ENCODE results near the gene TEDC1.

TEDC1 gene

DNA sequence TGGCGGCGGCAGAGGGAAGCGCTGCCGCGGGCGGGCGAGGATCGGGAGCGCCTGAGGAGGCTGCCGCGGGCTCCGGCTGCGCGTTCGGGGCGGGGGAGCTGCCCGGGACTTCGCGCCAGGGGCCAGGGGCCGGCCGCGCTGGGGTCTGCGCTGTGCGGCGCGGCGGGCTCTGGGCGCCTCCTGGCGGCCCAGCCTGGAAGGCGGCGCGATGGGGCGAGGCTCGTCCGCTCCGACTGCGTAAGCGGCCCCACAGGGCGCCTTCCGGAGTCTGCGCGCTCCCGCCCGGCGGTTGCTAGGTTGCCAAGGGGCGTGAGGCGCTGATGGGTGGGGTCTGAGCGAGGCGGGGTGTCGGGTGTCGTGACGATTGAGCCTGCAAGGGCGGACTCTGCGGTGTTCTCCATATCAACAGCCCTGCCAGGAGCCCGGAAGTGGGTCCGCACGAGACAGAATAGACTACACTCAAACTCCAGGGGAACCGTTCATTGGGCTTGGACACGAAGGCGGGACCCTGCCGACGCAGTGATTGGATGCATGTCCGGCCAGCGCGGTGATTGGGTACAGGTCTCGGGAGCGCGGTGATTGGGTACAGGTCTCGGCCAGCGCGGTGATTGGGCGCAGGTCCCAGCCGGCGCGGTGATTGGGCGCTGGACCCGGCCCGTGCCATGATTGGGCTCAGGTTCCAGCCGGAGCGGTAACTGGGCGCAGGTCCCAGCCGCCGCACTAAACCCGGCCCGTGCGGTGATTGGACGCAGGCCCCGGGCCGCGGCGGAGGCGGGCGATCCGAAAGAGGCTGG is at the start of gene TEDC1:
TEDC1 (plus strand) TSS at position 675 of the 794 bp plus-strand sequence. CDS start 130 bp downstream, outside the sequence.
- in situ Hi-C loops (cut with HindIII; ENCODE audit: low pct_ligation_motif_present, low pct_unique_long_range_greater_than_20kb, low sequenced_read_pairs), result no loop called here
- DNase-seq, result peak; percentile 99

DNA sequence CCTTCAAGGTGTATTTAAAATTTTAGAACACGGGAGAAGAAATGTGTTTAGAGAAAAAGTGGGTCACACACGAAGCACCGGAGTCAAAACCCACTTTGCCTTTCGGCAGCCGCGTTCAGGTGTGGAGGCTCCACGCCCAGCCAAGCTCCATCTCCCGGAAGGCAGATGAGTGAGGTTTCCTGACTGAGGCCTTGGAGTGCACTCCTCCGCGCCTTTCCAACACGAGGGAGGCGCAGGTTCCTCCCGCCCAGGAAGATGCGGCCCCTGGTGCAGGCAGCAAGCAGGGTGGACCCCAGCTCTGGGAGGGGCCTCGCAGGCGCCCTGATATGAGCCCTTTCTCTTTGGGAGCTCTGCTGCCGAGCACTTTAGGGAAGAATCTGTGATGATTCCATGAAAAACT is 48.9 kb upstream of the TEDC1 start:
- in situ Hi-C loops (cut with HindIII; ENCODE audit: low pct_ligation_motif_present, low pct_unique_long_range_greater_than_20kb, low sequenced_read_pairs), result no loop called here

GRCh38 chr14:105442834-105443233 is 48.2 kb upstream of the TEDC1 start:
- no peak for DNase-seq
- in situ Hi-C loops (cut with HindIII; ENCODE audit: low pct_ligation_motif_present, low pct_unique_long_range_greater_than_20kb, low sequenced_read_pairs), result no loop called here

More for the DNA sequence above, 48.9 kb upstream of the TEDC1 start:
- DNase-seq, result no peak

DNA sequence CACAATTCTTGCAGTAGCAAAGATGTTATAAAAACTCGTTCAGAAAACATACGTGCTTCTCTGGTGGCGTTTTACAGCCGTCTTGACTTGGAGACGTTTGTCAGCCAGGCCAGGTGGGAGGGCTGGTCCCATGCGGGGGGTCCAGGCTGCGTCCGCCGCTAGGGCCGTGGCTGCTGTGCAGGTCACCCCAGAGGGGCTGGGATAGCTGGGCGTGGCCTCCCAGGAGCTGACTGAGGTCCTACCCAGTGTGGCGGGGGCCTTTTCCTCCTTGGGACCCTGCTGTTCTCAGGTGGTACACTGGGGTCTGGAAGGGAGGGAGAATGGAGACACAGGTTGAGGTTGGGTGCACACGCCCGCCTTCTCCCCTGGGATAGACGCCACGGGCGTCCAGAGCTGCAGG is 46.2 kb upstream of the TEDC1 start:
- no peak for DNase-seq
- in situ Hi-C loops (cut with HindIII; ENCODE audit: low pct_ligation_motif_present, low pct_unique_long_range_greater_than_20kb, low sequenced_read_pairs), result no loop called here

DNA sequence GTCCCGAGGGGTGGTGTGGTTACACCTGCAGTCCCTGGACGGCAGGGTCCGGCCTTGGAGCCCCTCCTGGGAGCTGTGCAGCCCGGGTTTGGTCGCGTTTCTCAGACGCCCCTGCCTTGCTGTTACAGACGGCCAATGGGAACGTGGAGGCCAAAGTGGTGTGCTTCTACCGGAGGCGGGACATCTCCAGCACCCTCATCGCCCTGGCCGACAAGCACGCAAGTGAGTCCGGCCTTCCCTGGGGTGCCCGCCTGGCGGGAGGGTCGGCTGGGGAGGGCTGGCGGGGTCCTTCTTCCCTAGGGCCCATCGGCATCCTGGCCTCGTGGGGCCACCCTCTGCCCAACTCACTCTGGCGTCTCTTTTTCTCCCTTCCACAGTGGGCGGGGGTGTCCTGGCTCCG is 45.8 kb upstream of the TEDC1 start:
- DNase-seq, result no peak
- in situ Hi-C loops (cut with HindIII; ENCODE audit: low pct_ligation_motif_present, low pct_unique_long_range_greater_than_20kb, low sequenced_read_pairs), result no loop called here

DNA sequence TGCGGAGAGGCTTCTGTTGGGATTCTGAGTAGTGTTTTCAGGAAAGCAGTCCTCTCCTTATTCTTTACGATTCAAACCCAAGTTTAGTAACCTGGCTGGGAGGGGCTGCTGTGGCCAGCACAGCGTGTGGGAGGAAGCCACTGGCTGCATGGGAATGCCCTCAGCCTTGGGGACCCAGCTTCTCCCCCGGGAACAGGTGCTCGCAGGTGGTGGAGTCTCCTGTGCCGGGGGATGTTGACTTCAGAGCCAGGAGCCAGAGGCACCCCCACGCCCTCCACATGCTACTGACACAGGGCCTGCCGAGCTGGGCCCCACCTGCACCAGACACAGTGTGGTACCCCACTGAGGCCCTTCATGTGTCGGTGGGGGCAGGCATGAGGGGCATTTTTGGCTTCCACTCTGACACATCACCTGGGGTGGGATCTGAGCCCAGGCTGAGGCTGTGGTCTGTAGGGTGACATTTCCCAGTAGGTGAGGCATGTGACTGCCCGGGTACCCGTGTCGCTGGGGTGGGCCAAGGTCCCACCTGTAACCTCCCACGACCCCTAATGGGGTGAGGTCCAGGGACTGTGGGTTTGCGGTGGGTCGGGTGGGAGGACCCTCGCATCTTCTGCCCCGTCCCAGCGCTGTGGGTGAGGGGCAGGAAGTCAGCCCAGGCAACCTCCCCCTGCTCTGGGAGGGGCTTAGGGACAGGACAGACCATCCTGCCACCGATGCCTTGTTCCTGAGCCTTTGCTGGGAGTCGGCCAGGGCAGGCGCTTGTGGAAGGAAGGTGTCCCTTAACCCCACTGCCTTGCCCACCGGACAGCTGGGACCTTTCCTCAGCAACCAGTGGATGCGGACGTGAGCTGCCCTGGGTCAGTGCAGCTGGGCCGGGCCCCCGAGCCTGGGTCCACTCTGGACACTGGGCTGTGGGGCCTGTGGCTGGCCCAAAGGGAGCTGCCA is 44.9 kb upstream of the TEDC1 start:
- in situ Hi-C loops (cut with HindIII; ENCODE audit: low pct_ligation_motif_present, low pct_unique_long_range_greater_than_20kb, low sequenced_read_pairs), result no loop called here

GRCh38 chr14:105446971-105447370 is 44.1 kb upstream of the TEDC1 start:
- in situ Hi-C loops (cut with HindIII; ENCODE audit: low pct_ligation_motif_present, low pct_unique_long_range_greater_than_20kb, low sequenced_read_pairs), result no loop called here
- DNase-seq, result no peak

More for the DNA sequence above, 44.9 kb upstream of the TEDC1 start:
- DNase-seq, result no peak

GRCh38 chr14:105447651-105448640 is 43.1 kb upstream of the TEDC1 start:
- in situ Hi-C loops (cut with HindIII; ENCODE audit: low pct_ligation_motif_present, low pct_unique_long_range_greater_than_20kb, low sequenced_read_pairs), result no loop called here
- DNase-seq, result no peak

DNA sequence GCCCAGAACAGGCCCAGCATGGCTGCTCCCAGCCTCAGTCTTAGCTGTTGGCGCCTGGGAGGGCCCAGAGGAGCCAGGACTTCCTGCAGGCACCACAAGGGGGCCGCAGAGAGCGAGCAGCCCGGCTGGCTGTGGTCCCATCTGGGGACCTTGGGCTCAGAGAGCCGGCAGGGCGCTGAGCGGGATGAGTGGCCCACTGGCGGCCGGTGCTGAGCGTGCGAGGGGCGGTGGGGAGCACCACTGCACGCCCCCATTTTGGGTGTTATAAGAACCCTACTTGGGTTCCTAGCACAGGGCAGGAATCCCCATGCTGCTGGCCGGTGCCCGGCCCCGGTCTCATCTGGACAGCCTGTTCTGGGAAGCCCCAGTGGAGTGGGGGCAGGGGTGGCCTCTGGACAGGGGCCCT is 42.3 kb upstream of the TEDC1 start:
- DNase-seq, result peak; percentile 50
- in situ Hi-C loops (cut with HindIII; ENCODE audit: low pct_ligation_motif_present, low pct_unique_long_range_greater_than_20kb, low sequenced_read_pairs), result no loop called here

DNA sequence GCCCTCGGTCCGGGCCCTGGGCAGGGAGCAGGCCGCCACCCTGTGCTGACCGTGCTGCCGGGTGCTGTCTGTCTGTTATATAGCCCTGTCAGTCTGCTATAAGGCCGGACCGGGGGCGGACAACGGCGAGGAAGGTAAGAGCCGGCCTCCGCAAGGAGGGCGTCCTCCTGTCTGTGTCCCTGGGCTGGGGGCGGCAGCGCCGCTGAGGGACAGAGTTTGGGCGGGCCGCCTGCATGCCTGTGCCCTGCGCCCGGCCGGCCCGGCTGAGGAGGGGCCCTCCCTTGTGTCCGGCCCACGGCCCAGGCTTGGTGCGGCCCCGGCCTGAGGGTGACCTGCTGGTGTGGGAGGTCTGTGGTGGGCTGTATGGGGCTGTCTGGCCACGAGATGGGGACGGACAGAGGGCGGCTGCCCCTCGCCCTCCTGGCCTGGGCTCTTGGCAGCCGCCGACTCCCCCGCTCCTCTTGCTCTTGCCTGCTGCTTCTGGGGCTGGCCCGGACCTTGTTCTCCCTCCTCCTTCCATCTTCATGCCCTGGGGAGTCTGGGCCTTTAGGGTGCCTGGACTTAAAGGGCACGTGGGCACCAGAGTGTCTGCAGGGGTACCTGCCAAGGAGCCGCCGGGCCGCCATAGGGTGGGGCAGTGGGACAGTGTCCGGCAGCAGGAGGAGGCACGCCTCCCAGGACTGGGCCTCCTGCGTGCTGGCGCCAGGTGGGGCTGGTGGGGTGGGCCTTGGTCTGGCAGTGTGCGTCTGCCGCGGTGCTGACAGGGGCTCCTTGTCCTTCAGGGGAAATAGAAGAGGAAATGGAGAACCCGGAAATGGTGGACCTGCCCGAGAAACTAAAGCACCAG is 41.5 kb upstream of the TEDC1 start:
- DNase-seq, result no peak
- in situ Hi-C loops (cut with HindIII; ENCODE audit: low pct_ligation_motif_present, low pct_unique_long_range_greater_than_20kb, low sequenced_read_pairs), result no loop called here

- DNase-seq, result no peak
- in situ Hi-C loops (cut with HindIII; ENCODE audit: low pct_ligation_motif_present, low pct_unique_long_range_greater_than_20kb, low sequenced_read_pairs), result no loop called here
These were observed 40.9 kb upstream of the TEDC1 start for GRCh38 chr14:105450123-105450505.

DNA sequence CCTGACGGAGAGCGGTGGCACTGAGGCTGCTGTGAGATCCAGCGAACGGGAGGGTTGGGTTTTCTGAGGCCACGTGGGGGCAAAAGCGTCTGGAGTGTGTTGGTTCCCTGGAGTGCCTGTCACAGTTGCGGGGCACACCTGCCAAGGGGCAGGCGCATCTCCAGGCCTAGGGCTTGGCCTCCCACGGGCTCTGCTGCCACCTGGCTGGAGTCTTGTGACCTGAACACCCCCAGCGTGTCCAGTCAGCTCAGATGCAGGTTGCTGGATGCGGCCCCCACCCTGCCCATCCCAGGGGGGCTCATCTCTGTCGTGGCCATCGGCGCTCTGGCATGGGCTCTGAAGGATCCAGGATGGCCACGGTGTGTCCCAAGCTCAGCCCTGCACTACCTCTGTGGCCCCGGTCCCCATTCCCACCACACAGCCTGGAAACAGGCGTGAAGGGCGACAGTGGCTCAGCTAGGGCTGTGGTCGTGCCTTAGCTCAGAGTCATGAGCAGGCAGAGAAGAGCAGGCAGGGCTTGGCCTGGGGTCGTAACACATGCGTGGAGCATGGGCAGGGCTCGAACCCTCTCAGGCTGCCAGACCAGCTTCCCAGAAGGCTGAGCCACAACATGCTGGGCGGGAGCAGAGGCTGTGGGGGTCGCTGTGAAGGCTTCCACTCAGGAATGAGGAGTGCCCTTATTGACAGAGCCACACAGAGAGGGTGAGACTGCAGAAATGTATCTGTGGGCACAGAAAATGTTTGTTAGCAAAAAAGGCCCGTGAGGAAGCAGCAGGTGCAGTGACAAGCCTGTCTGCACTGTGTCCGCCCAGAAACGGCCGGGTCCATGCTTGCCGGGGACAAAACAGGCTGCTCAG is 40.0 kb upstream of the TEDC1 start:
- DNase-seq, result no peak
- in situ Hi-C loops (cut with HindIII; ENCODE audit: low pct_ligation_motif_present, low pct_unique_long_range_greater_than_20kb, low sequenced_read_pairs), result no loop called here

DNA sequence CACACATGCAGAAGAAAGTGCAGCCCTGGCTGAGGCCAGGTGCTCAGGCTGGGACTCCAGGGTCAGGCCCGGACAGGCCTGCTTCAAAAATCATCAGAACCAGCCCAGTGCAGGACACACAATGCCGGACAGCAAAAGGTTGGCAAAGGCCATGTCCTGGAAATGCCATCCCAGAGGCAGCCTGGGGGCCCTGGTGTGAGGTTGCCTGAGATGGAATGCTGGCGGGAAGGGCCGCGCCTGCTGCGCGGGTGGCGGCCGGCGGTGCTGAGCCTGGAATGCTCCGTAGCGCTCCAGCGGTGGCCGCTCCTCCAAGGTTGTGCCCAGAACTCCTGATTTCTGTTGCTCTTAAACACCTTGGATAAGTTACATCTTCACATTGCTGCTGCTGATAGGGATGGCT is 38.1 kb upstream of the TEDC1 start:
- in situ Hi-C loops (cut with HindIII; ENCODE audit: low pct_ligation_motif_present, low pct_unique_long_range_greater_than_20kb, low sequenced_read_pairs), result no loop called here

DNA sequence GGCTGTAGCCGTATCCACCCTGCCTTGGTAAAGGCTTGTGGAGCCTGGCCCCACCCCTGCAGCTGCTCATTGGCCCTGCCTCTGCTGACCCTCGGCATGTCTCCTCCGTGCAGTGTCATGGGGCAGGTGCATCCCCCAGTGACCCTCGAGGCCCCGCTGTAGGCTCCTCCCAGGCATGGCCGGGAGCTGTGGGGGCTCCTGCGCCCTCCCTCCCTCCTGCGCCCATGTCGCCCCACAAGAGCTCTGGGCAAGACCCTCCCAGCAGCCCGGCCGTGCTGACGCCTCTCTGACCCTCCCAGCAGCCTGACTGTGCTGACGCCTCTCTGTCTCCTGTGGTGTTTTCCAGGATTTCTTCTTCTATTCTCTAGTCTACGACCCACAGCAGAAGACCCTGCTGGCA is 37.2 kb upstream of the TEDC1 start:
- no peak for DNase-seq
- in situ Hi-C loops (cut with HindIII; ENCODE audit: low pct_ligation_motif_present, low pct_unique_long_range_greater_than_20kb, low sequenced_read_pairs), result no loop called here

More for the DNA sequence above, 38.1 kb upstream of the TEDC1 start:
- no peak for DNase-seq

DNA sequence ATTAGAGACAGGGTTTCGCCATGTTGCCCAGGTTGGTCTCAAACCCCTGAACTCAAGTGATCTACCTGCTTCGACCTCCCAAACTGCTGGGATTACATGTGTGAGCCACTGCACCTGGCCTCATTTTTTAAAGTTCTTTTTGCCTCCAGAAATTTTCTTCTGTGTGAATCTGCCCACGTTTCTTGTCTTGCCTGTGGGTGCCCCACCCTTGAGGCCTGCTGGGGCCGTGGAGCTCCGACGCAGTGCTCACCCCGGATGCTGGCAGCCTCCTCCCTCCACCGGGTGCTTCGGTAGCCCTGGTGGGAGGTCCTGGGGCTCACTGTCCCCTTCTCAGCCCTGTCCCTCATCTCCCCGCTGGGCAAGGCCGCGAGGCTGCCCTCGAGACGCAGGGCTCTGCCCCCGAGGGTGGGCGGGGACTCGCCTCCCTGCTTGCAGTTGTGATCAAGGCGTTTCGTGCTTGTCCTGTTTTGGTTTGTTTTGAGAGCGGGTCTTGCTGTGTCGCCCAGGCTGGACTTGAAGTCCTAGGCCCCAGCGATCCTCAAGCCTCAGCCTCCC is 35.9 kb upstream of the TEDC1 start:
- in situ Hi-C loops (cut with HindIII; ENCODE audit: low pct_ligation_motif_present, low pct_unique_long_range_greater_than_20kb, low sequenced_read_pairs), result no loop called here

More for the DNA sequence above, 35.9 kb upstream of the TEDC1 start:
- no peak for DNase-seq

Data from ACHN (cell line).